ENCODE results near the gene ACCSL.

The ACCSL gene

GRCh38 chr11:44097821-44098220 is 50.0 kb downstream of the ACCSL start:
- no peak for DNase-seq (ENCODE audit: low read depth)

GRCh38 chr11:44101098-44101497 is 53.3 kb downstream of the ACCSL start:
- no peak for DNase-seq (ENCODE audit: low read depth)

- no peak for DNase-seq (ENCODE audit: low read depth)
Observed at GRCh38 chr11:44104481-44105294, 56.9 kb downstream of the ACCSL start.

- no peak for DNase-seq (ENCODE audit: low read depth)
Observed at GRCh38 chr11:44108260-44108659, 60.5 kb downstream of the ACCSL start.
